ENCODE results near the gene DDX53. TPM values are rescaled to one million over a fixed set of nuclear protein-coding genes. Genes with fewer than 3 reads are reported as not detected.

Gene DDX53
- total RNA-seq: not detected

GRCh38 chrX:22999696-23000223 lies at the start of gene DDX53:
TSS of gene DDX53 (plus strand) at chrX:22999960. CDS start at chrX:23000058, 98 bp downstream.

All from activated naive CD4-positive, alpha-beta T cell treated with anti-CD3 and anti-CD28 coated beads, Interleukin-2, amount 10 ng/mL, durations not matched to agents 5 hours and 36 hours (primary cell).